ENCODE results near the gene LRP6.

DNA sequence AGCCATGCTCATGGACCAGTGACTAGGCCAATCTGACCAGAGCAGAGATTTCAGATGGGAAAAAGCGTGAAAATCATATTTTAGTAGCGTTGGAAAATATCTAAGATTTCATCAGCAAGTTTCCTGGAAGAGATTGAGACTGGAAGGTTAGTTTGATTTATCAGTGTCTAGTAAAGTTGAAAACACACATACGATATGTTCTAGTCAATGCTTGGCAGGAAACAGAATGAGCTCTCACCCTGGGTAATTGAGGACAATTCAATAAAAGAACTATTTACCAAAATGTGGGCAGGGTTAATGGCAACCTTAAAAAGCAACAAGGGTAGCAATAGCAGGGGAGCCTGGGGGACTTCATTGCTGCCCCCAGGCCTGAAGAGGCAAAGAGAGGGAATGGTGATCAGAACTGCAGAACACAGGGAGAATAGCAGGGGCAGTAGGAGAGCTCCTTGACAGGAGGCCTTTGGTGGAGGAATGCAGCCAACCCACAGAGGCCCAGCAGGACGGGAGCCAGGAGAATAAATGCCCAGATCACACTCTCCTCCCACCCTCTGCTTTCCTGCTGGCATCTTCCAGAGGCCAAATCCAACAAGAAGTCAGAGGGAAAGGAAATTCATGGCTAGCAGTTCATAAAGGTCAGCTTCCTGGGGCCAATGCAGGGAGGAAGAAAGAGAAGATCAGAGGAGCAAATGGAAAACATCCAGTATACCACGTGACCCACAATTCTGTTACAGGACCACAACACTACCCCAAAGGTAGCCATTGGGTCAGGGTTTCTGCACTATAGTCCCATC lies 27.6 kb upstream of the LRP6 start:
- TF ChIP-seq POLR2A (IDR thresholded peaks at IDR 0.05; ENCODE audit: low read length) = no peak
- no peak for TF ChIP-seq GATA1 (IDR thresholded peaks at IDR 0.05; ENCODE audit: low read depth, low read length)
